ENCODE data around the gene TLE3.

- TF ChIP-seq CTCF (IDR thresholded peaks at IDR 0.05) (no peak), POLR2A (IDR thresholded peaks at IDR 0.05) (no peak), POLR2AphosphoS5 (IDR thresholded peaks at IDR 0.05) (no peak)
Observed at GRCh38 chr15:69999392-70000085, 98.2 kb downstream of the TLE3 start.

All from prostate gland (tissue), 2 donors.